ENCODE results near the gene RNF207.

DNA sequence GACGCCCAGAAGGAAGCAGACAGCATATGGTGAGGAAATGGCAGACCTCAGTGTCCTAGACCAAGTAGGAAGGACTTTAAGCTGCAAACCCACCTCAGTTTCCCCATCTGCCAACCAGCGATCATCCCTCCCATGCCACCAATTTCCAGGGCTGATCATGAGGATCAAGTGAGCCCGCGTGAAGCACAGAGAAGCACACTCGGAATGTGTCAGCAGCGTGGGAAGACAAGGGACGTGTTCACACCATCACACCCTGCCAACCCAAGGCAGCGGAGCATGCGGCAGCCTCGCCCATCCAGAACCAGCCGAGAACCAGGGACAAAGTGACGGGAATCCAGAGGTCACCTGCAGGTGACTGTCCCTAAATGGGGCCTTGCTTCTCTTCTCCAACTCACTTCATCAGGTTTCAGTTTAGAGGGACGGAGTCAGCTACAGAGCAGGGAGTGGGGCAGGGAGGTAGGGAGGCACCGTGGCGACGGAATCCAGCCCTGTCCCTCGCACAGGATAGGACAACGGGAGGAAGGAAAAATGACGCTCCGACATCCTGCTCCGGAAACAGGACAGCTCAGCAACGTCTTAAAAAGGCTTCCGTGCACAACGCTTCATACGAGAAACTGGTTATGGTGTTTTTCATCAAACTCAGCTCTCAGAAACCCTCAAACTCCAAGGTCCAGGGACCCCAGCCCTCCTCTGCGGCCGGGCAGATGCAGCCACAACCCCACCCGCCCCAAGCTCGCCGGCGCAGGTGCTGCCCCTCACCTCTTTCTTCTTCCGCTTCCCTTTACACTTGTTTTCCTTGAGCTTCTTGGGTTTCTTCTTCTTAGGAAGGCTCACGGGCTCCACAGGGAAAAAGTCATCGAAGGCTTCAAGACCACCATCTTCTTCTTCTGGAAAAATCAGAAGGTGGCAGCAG is 38.3 kb upstream of the RNF207 start:
- TF ChIP-seq, protein P1, sequence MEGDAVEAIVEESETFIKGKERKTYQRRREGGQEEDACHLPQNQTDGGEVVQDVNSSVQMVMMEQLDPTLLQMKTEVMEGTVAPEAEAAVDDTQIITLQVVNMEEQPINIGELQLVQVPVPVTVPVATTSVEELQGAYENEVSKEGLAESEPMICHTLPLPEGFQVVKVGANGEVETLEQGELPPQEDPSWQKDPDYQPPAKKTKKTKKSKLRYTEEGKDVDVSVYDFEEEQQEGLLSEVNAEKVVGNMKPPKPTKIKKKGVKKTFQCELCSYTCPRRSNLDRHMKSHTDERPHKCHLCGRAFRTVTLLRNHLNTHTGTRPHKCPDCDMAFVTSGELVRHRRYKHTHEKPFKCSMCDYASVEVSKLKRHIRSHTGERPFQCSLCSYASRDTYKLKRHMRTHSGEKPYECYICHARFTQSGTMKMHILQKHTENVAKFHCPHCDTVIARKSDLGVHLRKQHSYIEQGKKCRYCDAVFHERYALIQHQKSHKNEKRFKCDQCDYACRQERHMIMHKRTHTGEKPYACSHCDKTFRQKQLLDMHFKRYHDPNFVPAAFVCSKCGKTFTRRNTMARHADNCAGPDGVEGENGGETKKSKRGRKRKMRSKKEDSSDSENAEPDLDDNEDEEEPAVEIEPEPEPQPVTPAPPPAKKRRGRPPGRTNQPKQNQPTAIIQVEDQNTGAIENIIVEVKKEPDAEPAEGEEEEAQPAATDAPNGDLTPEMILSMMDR (IDR thresholded peaks at IDR 0.05): no peak
- no peak for TF ChIP-seq POLR2A (IDR thresholded peaks at IDR 0.05)

All from thyroid gland (tissue), 4 donors.